ENCODE measurements around the gene ZNF213.
A peak's percentile ranks its signal among the peaks of the same experiment; 100 is the strongest.

The ZNF213 gene

GRCh38 chr16:3134338-3135125 lies at the start of gene ZNF213:
Gene ZNF213, plus strand, starts transcription at chr16:3135029. Its CDS starts 2,252 bp downstream, at chr16:3137281.
- H3K4me1 ChIP-seq (ENCODE audit: insufficient read depth, low read length, severe bottlenecking): peaks cover 25% of the 10 kb centered on the region
- H4K20me1 ChIP-seq (ENCODE audit: insufficient read depth, low read length): no peaks in the 10 kb centered on the region
- H3K36me3 ChIP-seq (ENCODE audit: insufficient read depth, low read length): peaks cover 11% of the 10 kb centered on the region; the same call in 1 of the 2 replicates
- peak within 1 kb of the TSS; percentile 21; the same call in 1 of the 2 replicates for H2AFZ ChIP-seq (ENCODE audit: low read length)
- H3K27me3 ChIP-seq (ENCODE audit: insufficient read depth, low read length): no peaks in the 10 kb centered on the region
- H3K9me2 ChIP-seq (ENCODE audit: low read depth, low read length): no peaks in the 10 kb centered on the region
- H3F3A ChIP-seq (ENCODE audit: insufficient read depth, low read length): peaks cover 4% of the 10 kb centered on the region; the same call in 1 of the 2 replicates
- H3K4me3 ChIP-seq (ENCODE audit: low read depth, low read length, poor library complexity, severe bottlenecking): peak within 1 kb of the TSS; percentile 92
- TF ChIP-seq EZH2 (IDR thresholded peaks at IDR 0.05; ENCODE audit: borderline replicate concordance, low read length) (no peak), CTCF (IDR thresholded peaks at IDR 0.05; ENCODE audit: low read length) (no peak)
- peak within 1 kb of the TSS; percentile 33 for H3K27ac ChIP-seq (ENCODE audit: low read depth, low read length, poor library complexity, severe bottlenecking)
- peak within 1 kb of the TSS; percentile 96 for H3K4me2 ChIP-seq (ENCODE audit: low read length)
- H3K79me2 ChIP-seq (ENCODE audit: insufficient read depth, low read length): peaks cover 14% of the 10 kb centered on the region
- H3K9me3 ChIP-seq (ENCODE audit: low read length): no peaks in the 10 kb centered on the region
- peak within 1 kb of the TSS; percentile 93 for H3K9ac ChIP-seq (ENCODE audit: low read length)

- Histone ChIP-seq H3K9ac (ENCODE audit: low read length) (no peak overlapping the region), H3K4me1 (ENCODE audit: insufficient read depth, low read length, severe bottlenecking) (no peaks in the 10 kb centered on the region), H3K27ac (ENCODE audit: low read depth, low read length, poor library complexity, severe bottlenecking) (no peak overlapping the region), H3K9me2 (ENCODE audit: low read depth, low read length) (no peaks in the 10 kb centered on the region), H3F3A (ENCODE audit: insufficient read depth, low read length) (no peaks in the 10 kb centered on the region), H3K79me2 (ENCODE audit: insufficient read depth, low read length) (no peaks in the 10 kb centered on the region), H3K4me3 (ENCODE audit: low read depth, low read length, poor library complexity, severe bottlenecking) (no peak overlapping the region), H2AFZ (ENCODE audit: low read length) (no peak overlapping the region), H3K36me3 (ENCODE audit: insufficient read depth, low read length) (no peaks in the 10 kb centered on the region), H4K20me1 (ENCODE audit: insufficient read depth, low read length) (no peaks in the 10 kb centered on the region), H3K9me3 (ENCODE audit: low read length) (no peaks in the 10 kb centered on the region), H3K4me2 (ENCODE audit: low read length) (no peak overlapping the region), H3K27me3 (ENCODE audit: insufficient read depth, low read length) (0 out of 2 replicates have a peak, but pooled peaks cover 5% of the 10 kb centered on the region)
- TF ChIP-seq EZH2 (IDR thresholded peaks at IDR 0.05; ENCODE audit: borderline replicate concordance, low read length): no peak
- no peak for TF ChIP-seq CTCF (IDR thresholded peaks at IDR 0.05; ENCODE audit: low read length)
Observed at GRCh38 chr16:3085868-3086595, 48.8 kb upstream of the ZNF213 start.

GRCh38 chr16:3086596-3087242 lies 48.1 kb upstream of the ZNF213 start:
- no peaks in the 10 kb centered on the region for H3F3A ChIP-seq (ENCODE audit: insufficient read depth, low read length)
- H3K9me2 ChIP-seq (ENCODE audit: low read depth, low read length): no peaks in the 10 kb centered on the region
- no peak overlapping the region for H3K4me3 ChIP-seq (ENCODE audit: low read depth, low read length, poor library complexity, severe bottlenecking)
- no peaks in the 10 kb centered on the region for H3K36me3 ChIP-seq (ENCODE audit: insufficient read depth, low read length)
- no peaks in the 10 kb centered on the region for H4K20me1 ChIP-seq (ENCODE audit: insufficient read depth, low read length)
- H3K4me1 ChIP-seq (ENCODE audit: insufficient read depth, low read length, severe bottlenecking): no peaks in the 10 kb centered on the region
- H3K27me3 ChIP-seq (ENCODE audit: insufficient read depth, low read length): 0 out of 2 replicates have a peak, but pooled peaks cover 5% of the 10 kb centered on the region
- H3K27ac ChIP-seq (ENCODE audit: low read depth, low read length, poor library complexity, severe bottlenecking): no peak overlapping the region
- no peak for TF ChIP-seq CTCF (IDR thresholded peaks at IDR 0.05; ENCODE audit: low read length)
- no peak for TF ChIP-seq EZH2 (IDR thresholded peaks at IDR 0.05; ENCODE audit: borderline replicate concordance, low read length)
- no peaks in the 10 kb centered on the region for H3K9me3 ChIP-seq (ENCODE audit: low read length)
- H2AFZ ChIP-seq (ENCODE audit: low read length): no peak overlapping the region
- H3K79me2 ChIP-seq (ENCODE audit: insufficient read depth, low read length): no peaks in the 10 kb centered on the region
- H3K4me2 ChIP-seq (ENCODE audit: low read length): no peak overlapping the region
- H3K9ac ChIP-seq (ENCODE audit: low read length): no peak overlapping the region

All from OCI-LY1 (cell line).